ENCODE results near the gene CENPP. TPM values are rescaled to one million over a fixed set of nuclear protein-coding genes. Genes with fewer than 3 reads are reported as not detected.

The CENPP gene
- total RNA-seq, 5 donors from 2014 or later (not counting 1 experiment from before 2014, with no cell fraction given): 1.9 to 5.0 (median 4.3) TPM

DNA sequence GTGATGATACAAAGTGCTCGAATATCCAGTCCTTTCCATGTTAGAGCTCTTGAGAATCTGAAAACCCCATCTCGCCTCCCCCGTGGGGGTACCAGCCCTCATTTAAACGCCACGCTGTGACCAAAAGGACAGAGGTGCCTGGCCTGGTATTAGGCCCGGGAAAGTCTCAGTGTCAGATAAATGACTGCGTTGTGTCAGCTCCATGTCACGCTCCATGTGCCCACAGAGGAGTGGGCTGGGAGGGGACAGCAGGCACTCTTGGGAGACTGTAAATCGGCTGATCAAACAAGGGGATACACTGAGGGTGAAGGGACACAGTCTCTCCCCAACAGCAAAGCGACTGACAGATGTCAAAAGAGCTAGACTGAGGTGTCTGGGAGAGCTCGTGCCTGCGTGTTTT lies 275.7 kb downstream of the CENPP start:
- H3K9me3 ChIP-seq: no peaks in the 10 kb centered on the region
- DNase-seq (no peak), ATAC-seq (replicated peaks in 1 of 4) (no peak)
- no peaks in the 10 kb centered on the region for H3K36me3 ChIP-seq (ENCODE audit: control insufficient read depth in 2 of 2, extremely low read depth in 1 of 2, insufficient read depth in 1 of 2, low read length in 1 of 2)
- WGBS (ENCODE audit: insufficient coverage): 89% methylated on average over 12 of the region's 12 CpGs
- H3K9me3 Mint-ChIP-seq: peaks cover 3 to 14% (median 11%) of the 10 kb centered on the region in 3 donors
- H3K4me3 ChIP-seq (ENCODE audit: control insufficient read depth in 1 of 2, extremely low read depth in 1 of 2, low read length in 1 of 2): no peak overlapping the region
- ChIA-PET CTCF (no interaction called here), POLR2A (no interaction called here)
- H3K4me1 Mint-ChIP-seq: no peaks in the 10 kb centered on the region
- H3K27ac ChIP-seq (ENCODE audit: low read length): no peak overlapping the region
- H3K4me1 ChIP-seq (ENCODE audit: control insufficient read depth in 1 of 2, extremely low read depth in 1 of 2, insufficient read depth in 2 of 2, low read length in 2 of 2): no peaks in the 10 kb centered on the region
- H3K36me3 Mint-ChIP-seq: peaks cover 9% of the 10 kb centered on the region
- no peaks in the 10 kb centered on the region for H3K27me3 ChIP-seq (replicated peaks in 1 of 2; ENCODE audit: control insufficient read depth in 2 of 2, extremely low read depth in 1 of 2, insufficient read depth in 2 of 2, low read length in 1 of 2)
- no peaks in the 10 kb centered on the region for H3K27me3 Mint-ChIP-seq
- no peak overlapping the region for H3K4me3 Mint-ChIP-seq
- no peak overlapping the region for H3K27ac Mint-ChIP-seq

DNA sequence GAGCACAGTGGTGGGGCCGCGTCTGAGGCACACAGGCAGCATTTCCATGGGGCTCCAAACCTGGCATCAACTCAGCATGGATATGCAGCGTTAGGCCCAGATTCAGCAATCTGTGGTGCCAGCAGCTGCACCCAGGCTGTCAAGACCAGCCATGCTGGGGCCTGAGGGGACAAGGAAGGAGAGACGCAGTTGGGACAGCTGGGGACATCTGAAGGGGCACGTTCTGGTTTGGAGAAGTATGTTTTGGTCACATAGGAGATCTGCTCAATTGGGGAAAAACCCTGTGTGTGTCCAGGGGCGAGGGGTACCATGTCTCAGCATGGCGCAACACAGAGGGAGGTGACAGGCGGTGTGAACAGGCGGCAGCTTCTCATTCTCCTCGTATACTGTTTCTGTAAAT lies 276.7 kb downstream of the CENPP start:
- Histone ChIP-seq H3K27me3 (replicated peaks in 1 of 2; ENCODE audit: control insufficient read depth in 2 of 2, extremely low read depth in 1 of 2, insufficient read depth in 2 of 2, low read length in 1 of 2) (no peaks in the 10 kb centered on the region), H3K4me1 (ENCODE audit: control insufficient read depth in 1 of 2, extremely low read depth in 1 of 2, insufficient read depth in 2 of 2, low read length in 2 of 2) (no peaks in the 10 kb centered on the region), H3K27ac (ENCODE audit: low read length) (no peak overlapping the region), H3K9me3 (no peaks in the 10 kb centered on the region), H3K36me3 (ENCODE audit: control insufficient read depth in 2 of 2, extremely low read depth in 1 of 2, insufficient read depth in 1 of 2, low read length in 1 of 2) (no peaks in the 10 kb centered on the region), H3K4me3 (ENCODE audit: control insufficient read depth in 1 of 2, extremely low read depth in 1 of 2, low read length in 1 of 2) (no peak overlapping the region)
- ATAC-seq (replicated peaks in 1 of 4) (no peak), DNase-seq (no peak)
- Mint-ChIP-seq H3K4me1 (no peaks in the 10 kb centered on the region), H3K4me3 (no peak overlapping the region), H3K36me3 (peaks cover 9% of the 10 kb centered on the region), H3K27me3 (no peaks in the 10 kb centered on the region), H3K9me3 (peaks cover 3 to 14% (median 11%) of the 10 kb centered on the region in 3 donors), H3K27ac (no peak overlapping the region)
- 95% methylated on average over 8 of the region's 10 CpGs for WGBS (ENCODE audit: insufficient coverage)
- ChIA-PET CTCF (no interaction called here), POLR2A (no interaction called here)

DNA sequence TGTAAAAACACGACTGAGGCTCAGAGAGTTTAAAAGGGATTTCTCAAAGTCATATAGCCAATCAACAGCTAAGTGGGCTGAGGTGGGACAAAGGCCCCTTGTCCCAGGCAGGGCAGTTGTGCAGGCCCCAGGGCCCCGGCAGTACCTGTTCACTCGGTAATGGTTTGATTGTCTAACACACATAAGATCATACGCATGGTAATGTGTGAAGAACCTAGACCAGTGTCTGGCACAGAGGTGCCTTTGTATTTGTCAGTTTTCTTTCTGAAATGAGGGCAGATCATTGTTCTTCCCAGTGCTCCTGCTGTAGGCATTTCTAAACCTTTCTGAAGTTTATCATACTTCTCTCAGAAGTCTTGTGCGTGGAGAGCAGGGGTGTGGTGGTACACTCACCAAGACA lies 277.3 kb downstream of the CENPP start:
- Histone ChIP-seq H3K36me3 (ENCODE audit: control insufficient read depth in 2 of 2, extremely low read depth in 1 of 2, insufficient read depth in 1 of 2, low read length in 1 of 2) (no peaks in the 10 kb centered on the region), H3K4me1 (ENCODE audit: control insufficient read depth in 1 of 2, extremely low read depth in 1 of 2, insufficient read depth in 2 of 2, low read length in 2 of 2) (no peaks in the 10 kb centered on the region), H3K9me3 (no peaks in the 10 kb centered on the region), H3K27ac (ENCODE audit: low read length) (no peak overlapping the region), H3K27me3 (replicated peaks in 1 of 2; ENCODE audit: control insufficient read depth in 2 of 2, extremely low read depth in 1 of 2, insufficient read depth in 2 of 2, low read length in 1 of 2) (no peaks in the 10 kb centered on the region), H3K4me3 (ENCODE audit: control insufficient read depth in 1 of 2, extremely low read depth in 1 of 2, low read length in 1 of 2) (no peak overlapping the region)
- no peak overlapping the region for H3K27ac Mint-ChIP-seq
- H3K9me3 Mint-ChIP-seq: peaks cover 3 to 14% (median 11%) of the 10 kb centered on the region in 3 donors
- no peaks in the 10 kb centered on the region for H3K27me3 Mint-ChIP-seq
- DNase-seq: no peak
- WGBS (ENCODE audit: insufficient coverage): 100% methylated on average over 1 of the region's 5 CpGs
- POLR2A ChIA-PET: no interaction called here
- CTCF ChIA-PET: no interaction called here
- peaks cover 9% of the 10 kb centered on the region for H3K36me3 Mint-ChIP-seq
- no peaks in the 10 kb centered on the region for H3K4me1 Mint-ChIP-seq
- H3K4me3 Mint-ChIP-seq: no peak overlapping the region
- no peak for ATAC-seq (replicated peaks in 1 of 4)

DNA sequence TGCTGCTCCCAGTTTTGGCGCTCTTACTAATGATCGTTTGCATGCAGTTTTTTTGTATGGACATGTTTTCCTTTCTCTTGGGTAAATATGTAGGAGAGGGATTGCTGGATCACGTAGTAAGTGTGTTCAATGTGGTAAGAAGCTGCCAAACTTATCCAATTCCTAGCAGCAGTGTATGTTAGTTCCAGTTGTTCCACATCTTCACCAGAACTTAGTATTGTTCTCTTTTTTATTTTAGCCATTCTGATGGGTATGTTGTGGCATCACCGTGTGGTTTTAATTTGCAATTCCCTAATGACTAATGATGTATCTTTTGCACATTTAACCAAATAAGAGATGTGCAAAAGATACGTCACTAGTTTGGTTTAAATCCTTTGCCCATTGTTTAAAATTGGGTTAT lies 278.2 kb downstream of the CENPP start:
- no CpG with 5 or more reads among the region's 5 CpGs for WGBS (ENCODE audit: insufficient coverage)
- no peaks in the 10 kb centered on the region for H3K4me1 Mint-ChIP-seq
- H3K27me3 Mint-ChIP-seq: no peaks in the 10 kb centered on the region
- no peaks in the 10 kb centered on the region for H3K9me3 ChIP-seq
- H3K36me3 ChIP-seq (ENCODE audit: control insufficient read depth in 2 of 2, extremely low read depth in 1 of 2, insufficient read depth in 1 of 2, low read length in 1 of 2): no peaks in the 10 kb centered on the region
- no peak overlapping the region for H3K27ac ChIP-seq (ENCODE audit: low read length)
- H3K36me3 Mint-ChIP-seq: peaks cover 9% of the 10 kb centered on the region
- ATAC-seq (replicated peaks in 1 of 4) (no peak), DNase-seq (no peak)
- ChIA-PET CTCF (no interaction called here), POLR2A (no interaction called here)
- H3K4me3 Mint-ChIP-seq: no peak overlapping the region
- no peaks in the 10 kb centered on the region for H3K4me1 ChIP-seq (ENCODE audit: control insufficient read depth in 1 of 2, extremely low read depth in 1 of 2, insufficient read depth in 2 of 2, low read length in 2 of 2)
- no peaks in the 10 kb centered on the region for H3K27me3 ChIP-seq (replicated peaks in 1 of 2; ENCODE audit: control insufficient read depth in 2 of 2, extremely low read depth in 1 of 2, insufficient read depth in 2 of 2, low read length in 1 of 2)
- no peak overlapping the region for H3K27ac Mint-ChIP-seq
- no peak overlapping the region for H3K4me3 ChIP-seq (ENCODE audit: control insufficient read depth in 1 of 2, extremely low read depth in 1 of 2, low read length in 1 of 2)
- H3K9me3 Mint-ChIP-seq: peaks cover 3 to 14% (median 11%) of the 10 kb centered on the region in 3 donors

DNA sequence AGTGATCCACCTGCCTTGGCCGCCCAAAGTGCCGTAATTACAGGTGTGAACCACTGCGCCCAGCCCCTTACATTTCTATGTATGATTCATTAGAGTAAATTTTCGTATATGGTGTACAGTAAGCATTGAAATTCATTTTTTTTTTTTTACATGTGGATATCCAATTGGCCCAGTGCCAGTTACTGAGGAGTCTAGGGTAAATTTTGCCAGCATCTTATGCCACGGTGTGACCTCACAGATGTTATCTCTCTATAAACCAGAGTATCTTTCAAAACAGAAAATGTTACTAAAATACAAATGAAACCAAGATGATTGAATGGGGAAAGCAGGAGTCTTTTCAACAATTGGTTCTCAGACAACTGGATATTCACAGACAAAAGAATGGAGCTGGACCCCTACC lies 279.5 kb downstream of the CENPP start:
- ChIA-PET CTCF (no interaction called here), POLR2A (no interaction called here)
- no peaks in the 10 kb centered on the region for H3K27me3 ChIP-seq (replicated peaks in 1 of 2; ENCODE audit: control insufficient read depth in 2 of 2, extremely low read depth in 1 of 2, insufficient read depth in 2 of 2, low read length in 1 of 2)
- no peak overlapping the region for H3K27ac ChIP-seq (ENCODE audit: low read length)
- no peaks in the 10 kb centered on the region for H3K36me3 ChIP-seq (ENCODE audit: control insufficient read depth in 2 of 2, extremely low read depth in 1 of 2, insufficient read depth in 1 of 2, low read length in 1 of 2)
- H3K4me3 ChIP-seq (ENCODE audit: control insufficient read depth in 1 of 2, extremely low read depth in 1 of 2, low read length in 1 of 2): no peak overlapping the region
- ATAC-seq (replicated peaks in 1 of 4): no peak
- Mint-ChIP-seq H3K27me3 (no peaks in the 10 kb centered on the region), H3K36me3 (peaks cover 9% of the 10 kb centered on the region), H3K4me1 (no peaks in the 10 kb centered on the region), H3K4me3 (no peak overlapping the region), H3K27ac (no peak overlapping the region), H3K9me3 (peaks cover 3 to 14% (median 11%) of the 10 kb centered on the region in 3 donors)
- DNase-seq: no peak
- H3K4me1 ChIP-seq (ENCODE audit: control insufficient read depth in 1 of 2, extremely low read depth in 1 of 2, insufficient read depth in 2 of 2, low read length in 2 of 2): no peaks in the 10 kb centered on the region
- no peaks in the 10 kb centered on the region for H3K9me3 ChIP-seq
- WGBS (ENCODE audit: insufficient coverage): 100% methylated on average over 3 of the region's 5 CpGs

DNA sequence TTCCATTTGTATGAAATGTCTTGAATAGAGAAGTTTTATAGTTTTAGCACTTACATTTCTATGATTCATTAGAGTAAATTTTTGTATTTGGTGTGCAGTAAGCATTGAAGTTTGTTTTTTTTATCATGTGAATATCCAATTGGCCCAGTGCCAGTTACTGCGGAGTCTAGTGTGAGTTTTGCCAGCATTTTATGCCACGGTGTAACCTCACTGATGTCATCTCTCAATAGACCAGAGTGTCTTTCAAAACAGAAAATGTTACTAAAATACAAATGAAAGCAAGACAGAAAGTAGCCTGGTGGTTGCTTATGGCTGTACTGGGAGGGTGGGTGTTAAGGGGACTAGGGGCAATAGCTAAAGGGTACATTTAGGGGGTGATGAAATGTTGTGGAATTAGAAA lies 281.3 kb downstream of the CENPP start:
- Mint-ChIP-seq H3K4me3 (no peak overlapping the region), H3K36me3 (peaks cover 18% of the 10 kb centered on the region), H3K9me3 (peaks cover 3 to 14% (median 11%) of the 10 kb centered on the region in 3 donors), H3K27me3 (no peaks in the 10 kb centered on the region), H3K4me1 (no peaks in the 10 kb centered on the region), H3K27ac (no peak overlapping the region)
- no peak overlapping the region for H3K4me3 ChIP-seq (ENCODE audit: control insufficient read depth in 1 of 2, extremely low read depth in 1 of 2, low read length in 1 of 2)
- ChIA-PET CTCF (no interaction called here), POLR2A (no interaction called here)
- H3K9me3 ChIP-seq: no peaks in the 10 kb centered on the region
- no peak overlapping the region for H3K27ac ChIP-seq (ENCODE audit: low read length)
- H3K4me1 ChIP-seq (ENCODE audit: control insufficient read depth in 1 of 2, extremely low read depth in 1 of 2, insufficient read depth in 2 of 2, low read length in 2 of 2): no peaks in the 10 kb centered on the region
- ATAC-seq (replicated peaks in 1 of 4) (no peak), DNase-seq (no peak)
- no peaks in the 10 kb centered on the region for H3K27me3 ChIP-seq (replicated peaks in 1 of 2; ENCODE audit: control insufficient read depth in 2 of 2, extremely low read depth in 1 of 2, insufficient read depth in 2 of 2, low read length in 1 of 2)
- H3K36me3 ChIP-seq (ENCODE audit: control insufficient read depth in 2 of 2, extremely low read depth in 1 of 2, insufficient read depth in 1 of 2, low read length in 1 of 2): peaks cover 0 to 6% of the 10 kb centered on the region in 2 donors
- WGBS (ENCODE audit: insufficient coverage): no CpG with 5 or more reads among the region's 2 CpGs

DNA sequence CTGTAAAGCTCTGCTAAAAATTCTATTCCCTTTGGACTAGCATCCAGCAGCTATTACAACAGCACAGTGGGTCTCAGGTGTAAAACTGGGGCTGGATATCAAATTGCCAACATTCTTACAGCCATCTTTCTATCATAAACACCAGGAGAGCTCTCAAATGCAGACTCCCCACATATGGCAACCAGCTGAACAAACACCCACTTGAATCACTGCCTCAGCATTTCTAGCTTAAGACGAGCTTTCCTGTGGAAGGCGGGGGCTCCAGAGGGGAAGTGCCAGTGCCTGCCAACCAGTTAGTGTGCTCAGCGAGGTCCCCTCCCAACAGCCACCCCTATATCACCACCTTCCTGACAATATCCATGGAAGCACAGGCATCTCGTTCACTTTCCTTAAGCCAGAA lies 282.0 kb downstream of the CENPP start:
- no peak overlapping the region for H3K4me3 ChIP-seq (ENCODE audit: control insufficient read depth in 1 of 2, extremely low read depth in 1 of 2, low read length in 1 of 2)
- ChIA-PET POLR2A (no interaction called here), CTCF (no interaction called here)
- peaks cover 22% of the 10 kb centered on the region for H3K36me3 Mint-ChIP-seq
- H3K27me3 Mint-ChIP-seq: no peaks in the 10 kb centered on the region
- H3K9me3 ChIP-seq: no peaks in the 10 kb centered on the region
- ATAC-seq (replicated peaks in 1 of 4): no peak
- 86% methylated on average over 2 of the region's 4 CpGs for WGBS (ENCODE audit: insufficient coverage)
- H3K4me1 ChIP-seq (ENCODE audit: control insufficient read depth in 1 of 2, extremely low read depth in 1 of 2, insufficient read depth in 2 of 2, low read length in 2 of 2): no peaks in the 10 kb centered on the region
- H3K9me3 Mint-ChIP-seq: peaks cover 3 to 14% (median 11%) of the 10 kb centered on the region in 3 donors
- DNase-seq: no peak
- no peaks in the 10 kb centered on the region for H3K27me3 ChIP-seq (replicated peaks in 1 of 2; ENCODE audit: control insufficient read depth in 2 of 2, extremely low read depth in 1 of 2, insufficient read depth in 2 of 2, low read length in 1 of 2)
- H3K27ac ChIP-seq (ENCODE audit: low read length): no peak overlapping the region
- H3K27ac Mint-ChIP-seq: no peak overlapping the region
- H3K36me3 ChIP-seq (ENCODE audit: control insufficient read depth in 2 of 2, extremely low read depth in 1 of 2, insufficient read depth in 1 of 2, low read length in 1 of 2): peaks cover 0 to 12% of the 10 kb centered on the region in 2 donors
- no peak overlapping the region for H3K4me3 Mint-ChIP-seq
- no peaks in the 10 kb centered on the region for H3K4me1 Mint-ChIP-seq
